Measurements from ENCODE around the gene VPS13D. TPM values are rescaled to one million over a fixed set of nuclear protein-coding genes. Genes with fewer than 3 reads are reported as not detected.

The VPS13D gene
- total RNA-seq, 1 donor from 2014 or later = 13.8 TPM

DNA sequence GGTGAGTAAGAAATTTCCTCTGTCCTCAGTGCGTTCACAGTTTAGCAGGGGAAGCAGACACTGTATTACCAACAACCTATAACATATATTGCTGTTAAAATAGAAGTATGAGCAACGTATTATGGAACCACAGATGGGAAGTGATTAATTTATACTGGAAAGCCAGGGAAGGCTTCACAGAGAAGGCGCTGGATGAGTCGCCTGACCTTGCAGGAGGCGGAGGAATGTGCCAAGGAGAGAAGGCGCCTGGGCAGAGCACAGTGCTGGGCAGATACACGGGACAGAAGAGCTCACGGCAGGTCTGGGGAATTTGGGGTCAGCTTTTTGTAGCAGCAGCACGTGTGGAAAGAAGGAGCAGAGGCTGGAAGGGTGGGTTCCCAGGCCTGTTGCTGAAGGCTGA lies 271.8 kb downstream of the VPS13D start:
- TF ChIP-seq, protein P1, sequence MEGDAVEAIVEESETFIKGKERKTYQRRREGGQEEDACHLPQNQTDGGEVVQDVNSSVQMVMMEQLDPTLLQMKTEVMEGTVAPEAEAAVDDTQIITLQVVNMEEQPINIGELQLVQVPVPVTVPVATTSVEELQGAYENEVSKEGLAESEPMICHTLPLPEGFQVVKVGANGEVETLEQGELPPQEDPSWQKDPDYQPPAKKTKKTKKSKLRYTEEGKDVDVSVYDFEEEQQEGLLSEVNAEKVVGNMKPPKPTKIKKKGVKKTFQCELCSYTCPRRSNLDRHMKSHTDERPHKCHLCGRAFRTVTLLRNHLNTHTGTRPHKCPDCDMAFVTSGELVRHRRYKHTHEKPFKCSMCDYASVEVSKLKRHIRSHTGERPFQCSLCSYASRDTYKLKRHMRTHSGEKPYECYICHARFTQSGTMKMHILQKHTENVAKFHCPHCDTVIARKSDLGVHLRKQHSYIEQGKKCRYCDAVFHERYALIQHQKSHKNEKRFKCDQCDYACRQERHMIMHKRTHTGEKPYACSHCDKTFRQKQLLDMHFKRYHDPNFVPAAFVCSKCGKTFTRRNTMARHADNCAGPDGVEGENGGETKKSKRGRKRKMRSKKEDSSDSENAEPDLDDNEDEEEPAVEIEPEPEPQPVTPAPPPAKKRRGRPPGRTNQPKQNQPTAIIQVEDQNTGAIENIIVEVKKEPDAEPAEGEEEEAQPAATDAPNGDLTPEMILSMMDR (conservative IDR thresholded peaks at IDR 0.05; ENCODE audit: low read depth, low read length) = no peak
- no peak overlapping the region for H3K4me3 ChIP-seq (ENCODE audit: low read depth, low read length)
- no peak for DNase-seq (ENCODE audit: low read depth)

DNA sequence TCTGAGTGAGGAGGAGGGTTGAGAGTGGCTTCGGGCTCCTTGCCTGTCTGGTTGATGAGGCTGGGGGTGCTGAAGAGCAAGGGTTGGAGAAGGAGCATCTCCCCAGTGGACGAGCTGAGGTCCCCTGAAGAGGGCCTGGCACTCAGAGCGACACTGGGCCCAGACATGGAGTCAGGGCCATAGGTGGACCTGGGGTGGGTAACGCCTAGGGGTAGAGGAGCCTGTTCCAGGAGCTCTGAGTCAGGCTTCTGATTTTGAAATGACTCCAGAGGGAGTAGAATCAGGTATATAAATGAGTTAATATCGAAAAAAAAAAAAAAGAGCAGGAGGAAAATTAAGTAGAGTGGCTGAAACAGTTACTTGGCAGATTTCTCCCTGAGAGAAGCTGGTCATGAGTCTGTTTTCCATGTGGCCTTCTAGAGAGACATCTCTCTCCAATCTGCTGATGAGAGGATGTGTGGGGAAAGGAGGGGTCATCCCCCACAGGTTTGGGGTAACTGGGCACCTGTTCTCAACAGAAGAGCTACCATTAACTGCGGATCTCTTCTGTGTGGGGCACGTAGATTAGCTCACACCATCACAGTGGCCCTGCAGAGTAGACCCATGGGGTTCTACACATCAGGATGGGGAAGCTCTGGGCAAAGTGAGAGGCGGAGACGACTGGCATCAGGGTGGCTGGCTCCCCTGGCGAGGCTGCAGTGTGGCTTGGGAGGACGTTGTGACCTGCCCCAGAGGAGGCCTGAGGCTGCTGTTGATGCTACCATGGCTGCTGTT lies 272.7 kb downstream of the VPS13D start:
- DNase-seq (ENCODE audit: low read depth) = no peak
- TF ChIP-seq, protein P1 (conservative IDR thresholded peaks at IDR 0.05; ENCODE audit: low read depth, low read length) = no peak
- H3K4me3 ChIP-seq (ENCODE audit: low read depth, low read length) = no peak overlapping the region

DNA sequence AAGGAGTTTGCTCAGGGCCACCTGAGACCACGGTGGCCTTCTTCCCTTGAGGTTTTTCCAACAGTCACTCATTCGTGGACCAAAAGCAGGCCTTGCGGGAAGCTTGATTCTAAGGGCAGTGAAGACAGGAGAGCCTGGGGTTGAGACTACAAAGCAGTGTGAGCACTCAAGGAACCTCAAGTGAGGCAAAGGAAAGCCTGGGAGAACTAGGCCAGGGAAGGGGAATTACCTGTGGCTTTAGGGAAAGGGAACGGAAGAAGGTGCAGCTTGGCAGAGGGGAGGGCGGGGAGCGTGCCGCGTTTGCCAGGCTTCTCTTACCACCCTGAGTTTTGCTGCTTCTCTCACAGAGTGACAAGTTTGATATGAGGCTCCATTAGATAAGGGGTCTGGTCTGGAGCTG lies 273.9 kb downstream of the VPS13D start:
- H3K4me3 ChIP-seq (ENCODE audit: low read depth, low read length) = no peak overlapping the region
- TF ChIP-seq, protein P1 (conservative IDR thresholded peaks at IDR 0.05; ENCODE audit: low read depth, low read length) = no peak
- DNase-seq (ENCODE audit: low read depth) = no peak

DNA sequence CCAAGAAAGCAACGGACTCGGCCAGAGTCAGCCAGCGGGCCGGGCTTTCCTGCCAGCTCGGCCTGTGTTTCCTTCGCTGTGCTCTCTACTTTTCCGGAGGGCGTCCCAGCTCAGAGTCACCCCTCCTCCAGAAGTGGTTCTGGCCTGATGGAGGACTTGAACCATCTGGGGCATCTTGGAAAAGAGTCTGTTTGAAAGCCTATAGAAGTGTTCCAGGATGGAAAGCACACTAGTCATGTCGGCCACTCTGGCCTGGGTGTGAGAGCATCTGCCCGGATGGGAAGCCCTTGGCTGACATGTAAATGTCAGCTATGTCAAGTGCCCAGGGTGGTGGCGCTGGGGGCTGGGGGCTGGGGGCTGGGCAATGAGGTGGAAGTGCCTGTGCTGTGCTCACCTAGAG lies 274.8 kb downstream of the VPS13D start:
- DNase-seq (ENCODE audit: low read depth) = no peak
- H3K4me3 ChIP-seq (ENCODE audit: low read depth, low read length) = no peak overlapping the region
- TF ChIP-seq, protein P1 (conservative IDR thresholded peaks at IDR 0.05; ENCODE audit: low read depth, low read length) = no peak

DNA sequence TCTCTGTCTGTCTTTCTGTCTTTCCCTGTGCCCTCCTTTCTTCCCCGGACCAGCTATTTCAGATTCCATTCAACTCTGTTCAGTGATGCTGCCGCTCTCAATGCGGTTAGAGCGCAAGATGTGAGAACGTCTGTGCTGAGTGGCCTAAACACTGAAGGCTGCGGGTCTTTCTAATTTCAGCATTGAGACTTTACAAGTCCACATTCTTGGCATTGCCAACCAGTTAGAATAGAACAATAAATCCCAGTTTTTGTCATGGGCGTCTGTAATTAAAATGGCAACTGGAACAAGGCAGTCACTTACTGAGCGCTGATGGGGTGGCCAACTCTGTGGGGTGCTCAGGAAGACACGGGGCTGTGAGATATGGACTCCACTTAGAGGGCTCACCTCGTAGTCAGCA lies 275.4 kb downstream of the VPS13D start:
- TF ChIP-seq, protein P1 (conservative IDR thresholded peaks at IDR 0.05; ENCODE audit: low read depth, low read length) = no peak
- no peak for DNase-seq (ENCODE audit: low read depth)
- no peak overlapping the region for H3K4me3 ChIP-seq (ENCODE audit: low read depth, low read length)

DNA sequence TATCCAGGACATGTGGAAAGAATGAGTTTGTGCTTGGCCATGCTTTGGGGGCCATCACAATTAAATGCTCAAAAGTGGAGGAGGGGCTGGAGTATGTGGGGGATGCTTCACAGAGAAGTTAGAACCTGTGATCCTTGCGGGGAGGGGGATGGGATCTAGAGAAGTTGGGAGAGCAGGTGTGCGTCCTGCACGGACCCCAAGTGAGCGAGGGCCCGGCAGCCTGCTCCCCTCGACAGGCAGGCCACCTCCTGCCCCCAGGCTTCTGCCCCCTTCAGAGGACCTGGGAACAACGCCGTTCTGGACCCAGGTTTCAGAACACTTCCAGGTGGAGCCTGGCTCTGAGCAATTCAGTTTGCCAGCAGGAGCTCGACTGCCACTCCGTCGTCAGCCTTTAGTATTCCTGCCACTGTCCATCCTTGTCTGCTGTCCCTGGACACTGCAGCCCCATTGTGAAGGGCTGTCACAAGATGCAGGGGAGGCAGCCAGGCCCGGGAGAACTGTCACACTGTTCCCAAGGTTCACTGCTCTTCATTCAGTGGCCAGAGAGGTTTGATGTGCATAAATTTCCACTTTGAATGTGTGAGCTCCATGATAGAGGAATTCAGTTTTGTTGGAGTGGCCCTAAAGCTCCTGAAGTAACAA lies 275.9 kb downstream of the VPS13D start:
- TF ChIP-seq, protein P1 (conservative IDR thresholded peaks at IDR 0.05; ENCODE audit: low read depth, low read length) = no peak
- DNase-seq (ENCODE audit: low read depth) = no peak
- H3K4me3 ChIP-seq (ENCODE audit: low read depth, low read length) = no peak overlapping the region
